Ishikawa (cell line): ENCODE measurements around the gene ARHGEF40.

ENCODE experiments used
- EP300 ChIP-seq: IDR thresholded peaks from 2 replicates; pipeline ENCODE4 v1.6.1; 2012; ENCODE audit warnings: borderline replicate concordance
- FOXM1 ChIP-seq: IDR thresholded peaks from 2 replicates; pipeline ENCODE4 v1.6.1; 2012; ENCODE audit warnings: low read depth, borderline replicate concordance
- NFIC ChIP-seq: IDR thresholded peaks from 2 replicates; pipeline ENCODE4 v1.6.1; 2012
- RAD21 ChIP-seq: IDR thresholded peaks from 2 replicates; pipeline ENCODE4 v1.6.1; 2012; ENCODE audit warnings: low read depth
- ZBTB7A ChIP-seq: IDR thresholded peaks from 2 replicates; pipeline ENCODE4 v1.6.1; 2012; ENCODE audit warnings: low read depth
- TF ChIP-seq, protein P1 (sequence below): IDR thresholded peaks from 2 replicates; pipeline ENCODE4 v1.6.1; 2012

DNA sequence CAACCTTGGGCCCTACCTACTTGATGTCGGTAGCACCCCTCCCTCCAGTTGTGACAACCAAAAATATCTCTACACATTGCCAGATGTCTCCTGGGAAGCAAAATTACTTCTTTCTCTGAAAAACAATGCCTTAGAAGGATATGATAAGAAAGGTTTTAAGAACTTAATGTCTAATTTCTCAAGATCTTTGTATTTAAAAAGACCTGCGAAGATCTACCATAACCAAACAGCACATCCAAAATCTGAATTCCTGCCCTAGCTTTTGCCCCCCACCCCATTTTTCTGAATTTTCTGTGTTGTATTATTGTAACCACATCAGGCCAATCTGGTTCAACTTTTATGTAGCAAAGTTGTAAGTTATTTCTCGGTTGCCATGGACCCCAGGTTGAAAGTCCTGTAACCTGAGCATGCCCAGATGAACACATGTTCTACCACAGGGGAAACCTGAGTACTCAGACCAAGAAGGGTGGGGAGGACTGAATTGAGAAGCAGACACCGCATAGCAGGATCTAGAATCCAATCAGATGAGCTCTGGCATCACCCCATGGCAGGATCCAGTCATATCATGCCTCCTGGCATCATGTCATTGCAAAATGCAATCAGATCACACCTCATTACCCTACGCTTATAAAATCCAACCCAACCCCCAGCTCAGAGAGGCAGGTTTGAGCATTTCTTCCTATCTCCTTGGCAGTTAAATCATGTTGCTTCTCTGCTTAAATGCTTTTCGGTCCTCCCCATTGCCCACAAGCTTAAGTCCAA lies 39.5 kb downstream of the ARHGEF40 start:
- TF ChIP-seq FOXM1 (no peak), ZBTB7A (no peak), RAD21 (no peak), NFIC (no peak), EP300 (no peak)
- TF ChIP-seq, protein P1, sequence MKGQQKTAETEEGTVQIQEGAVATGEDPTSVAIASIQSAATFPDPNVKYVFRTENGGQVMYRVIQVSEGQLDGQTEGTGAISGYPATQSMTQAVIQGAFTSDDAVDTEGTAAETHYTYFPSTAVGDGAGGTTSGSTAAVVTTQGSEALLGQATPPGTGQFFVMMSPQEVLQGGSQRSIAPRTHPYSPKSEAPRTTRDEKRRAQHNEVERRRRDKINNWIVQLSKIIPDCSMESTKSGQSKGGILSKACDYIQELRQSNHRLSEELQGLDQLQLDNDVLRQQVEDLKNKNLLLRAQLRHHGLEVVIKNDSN, result no peak
